Type B pancreatic cell (in vitro differentiated cells): Measurements from ENCODE around the gene FRG2B. TPM values are rescaled to one million over a fixed set of nuclear protein-coding genes. Genes with fewer than 3 reads are reported as not detected.

Experiments used
- DNase-seq: peaks from one replicate; pipeline ENCODE4 v3.0.0; 2021; ENCODE audit warnings: mixed read lengths; ENCODE audit not compliant: unreplicated experiment; ENCODE audit errors: extremely low spot score
- H3K27ac Mint-ChIP-seq: 2 replicates; pipeline ENCODE4 v1.8.0; 2021; ENCODE audit warnings: mild to moderate bottlenecking, mixed read lengths
- H3K27me3 Mint-ChIP-seq: 2 replicates; pipeline ENCODE4 v1.8.0; 2021; ENCODE audit warnings: mixed read lengths
- H3K36me3 Mint-ChIP-seq: 2 replicates; pipeline ENCODE4 v1.8.0; 2021; ENCODE audit warnings: mixed read lengths
- H3K4me1 Mint-ChIP-seq: one replicate; pipeline ENCODE4 v1.8.0; 2021; ENCODE audit warnings: mixed read lengths; ENCODE audit not compliant: unreplicated experiment
- H3K4me3 Mint-ChIP-seq: 2 replicates; pipeline ENCODE4 v1.8.0; 2021; ENCODE audit warnings: mild to moderate bottlenecking, mixed read lengths
- H3K9me3 Mint-ChIP-seq: 2 replicates; pipeline ENCODE4 v1.8.0; 2021; ENCODE audit warnings: mixed read lengths
- total RNA-seq: library from RNA; stranded (reverse); gene quantifications from 2 replicates; pipeline ENCODE4 v1.2.1, GENCODE V29; 2021; ENCODE audit warnings: low replicate concordance
- TF ChIP-seq, protein P1 (sequence below): fragments of 200-600 bp; sonication (generic); conservative IDR thresholded peaks from 2 replicates; pipeline ENCODE4 v1.5.0; 2021; ENCODE audit warnings: antibody characterized with exemption, mild to moderate bottlenecking

FRG2B gene
- total RNA-seq, 1 donor from 2014 or later, result not detected

- Mint-ChIP-seq H3K4me1 (no peaks in the 10 kb centered on the region), H3K27ac (no peak overlapping the region), H3K27me3 (no peaks in the 10 kb centered on the region), H3K36me3 (no peaks in the 10 kb centered on the region), H3K9me3 (peaks cover 13% of the 10 kb centered on the region), H3K4me3 (no peak overlapping the region)
- TF ChIP-seq, protein P1, sequence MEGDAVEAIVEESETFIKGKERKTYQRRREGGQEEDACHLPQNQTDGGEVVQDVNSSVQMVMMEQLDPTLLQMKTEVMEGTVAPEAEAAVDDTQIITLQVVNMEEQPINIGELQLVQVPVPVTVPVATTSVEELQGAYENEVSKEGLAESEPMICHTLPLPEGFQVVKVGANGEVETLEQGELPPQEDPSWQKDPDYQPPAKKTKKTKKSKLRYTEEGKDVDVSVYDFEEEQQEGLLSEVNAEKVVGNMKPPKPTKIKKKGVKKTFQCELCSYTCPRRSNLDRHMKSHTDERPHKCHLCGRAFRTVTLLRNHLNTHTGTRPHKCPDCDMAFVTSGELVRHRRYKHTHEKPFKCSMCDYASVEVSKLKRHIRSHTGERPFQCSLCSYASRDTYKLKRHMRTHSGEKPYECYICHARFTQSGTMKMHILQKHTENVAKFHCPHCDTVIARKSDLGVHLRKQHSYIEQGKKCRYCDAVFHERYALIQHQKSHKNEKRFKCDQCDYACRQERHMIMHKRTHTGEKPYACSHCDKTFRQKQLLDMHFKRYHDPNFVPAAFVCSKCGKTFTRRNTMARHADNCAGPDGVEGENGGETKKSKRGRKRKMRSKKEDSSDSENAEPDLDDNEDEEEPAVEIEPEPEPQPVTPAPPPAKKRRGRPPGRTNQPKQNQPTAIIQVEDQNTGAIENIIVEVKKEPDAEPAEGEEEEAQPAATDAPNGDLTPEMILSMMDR, result no peak
- DNase-seq, result no peak
Observed at GRCh38 chr10:133618851-133619250, 7.7 kb downstream of the FRG2B start.

DNA sequence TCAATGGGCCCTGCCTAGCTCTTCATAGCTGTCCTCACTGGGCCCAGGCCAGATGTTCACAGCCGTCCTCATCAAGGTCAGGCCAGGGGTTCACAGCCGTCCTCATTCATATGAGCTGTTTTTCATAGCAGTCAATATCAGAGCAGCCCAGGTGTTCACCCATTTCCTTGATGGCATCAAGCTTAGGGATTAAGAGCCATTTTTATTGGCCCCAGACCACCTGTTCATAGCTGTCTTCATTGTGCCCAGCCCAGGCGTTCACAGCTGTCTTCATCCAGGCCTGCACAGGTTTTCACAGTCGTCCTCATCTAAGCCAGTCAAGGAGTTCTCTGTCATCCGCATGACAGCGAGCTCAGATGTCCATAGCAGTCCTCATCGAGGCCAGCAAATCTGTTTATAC lies 9.4 kb downstream of the FRG2B start:
- TF ChIP-seq, protein P1, result no peak
- Mint-ChIP-seq H3K36me3 (no peaks in the 10 kb centered on the region), H3K27ac (no peak overlapping the region), H3K4me3 (no peak overlapping the region), H3K9me3 (peaks cover 21% of the 10 kb centered on the region), H3K4me1 (no peaks in the 10 kb centered on the region), H3K27me3 (no peaks in the 10 kb centered on the region)
- DNase-seq, result no peak

- Mint-ChIP-seq H3K27me3 (no peaks in the 10 kb centered on the region), H3K4me1 (no peaks in the 10 kb centered on the region), H3K9me3 (peaks cover 21% of the 10 kb centered on the region), H3K27ac (no peak overlapping the region), H3K36me3 (no peaks in the 10 kb centered on the region), H3K4me3 (no peak overlapping the region)
- no peak for DNase-seq
- TF ChIP-seq, protein P1, result no peak
Observed at GRCh38 chr10:133616371-133617130, 10.0 kb downstream of the FRG2B start.

DNA sequence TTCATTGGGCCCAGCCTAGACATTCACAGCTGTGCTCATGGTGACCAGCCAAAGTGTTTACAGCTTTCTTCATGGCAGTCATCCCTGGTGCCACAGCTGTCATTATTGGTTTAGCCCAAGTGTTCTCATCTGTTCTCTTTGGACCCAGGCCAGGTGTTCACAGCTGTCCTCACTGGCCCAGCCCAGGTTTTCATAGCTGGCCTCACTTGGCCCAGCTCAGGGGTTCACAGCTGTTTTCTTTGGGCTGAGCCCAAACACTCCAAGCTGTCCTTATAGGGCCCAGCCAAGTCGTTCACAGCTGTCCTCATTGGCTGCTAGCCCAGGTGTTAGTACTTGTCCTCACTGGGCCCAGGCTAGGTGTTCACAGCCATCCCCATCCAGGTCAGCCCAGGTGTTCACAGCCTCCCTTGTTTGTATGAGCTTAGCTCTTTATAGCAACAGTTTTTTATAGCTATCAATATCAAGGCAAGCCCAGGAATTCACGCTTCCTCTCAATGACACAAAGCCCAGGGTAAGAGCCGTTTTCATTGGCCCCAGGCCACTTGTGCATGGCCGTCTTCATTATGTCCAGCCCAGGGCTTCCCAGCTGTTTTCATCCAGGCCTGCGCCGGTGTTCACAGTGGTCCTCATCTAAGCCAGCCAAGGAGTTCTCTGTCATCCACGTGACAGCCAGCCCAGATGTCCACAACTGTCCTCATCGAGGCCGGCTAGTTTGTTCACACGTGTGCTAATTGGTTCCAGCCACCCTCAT lies 11.6 kb downstream of the FRG2B start:
- TF ChIP-seq, protein P1, result no peak
- no peak for DNase-seq
- H3K27me3 Mint-ChIP-seq, result no peaks in the 10 kb centered on the region
- H3K27ac Mint-ChIP-seq, result no peak overlapping the region
- no peaks in the 10 kb centered on the region for H3K4me1 Mint-ChIP-seq
- H3K36me3 Mint-ChIP-seq, result no peaks in the 10 kb centered on the region
- no peak overlapping the region for H3K4me3 Mint-ChIP-seq
- H3K9me3 Mint-ChIP-seq, result peaks cover 20% of the 10 kb centered on the region

GRCh38 chr10:133613699-133614098 lies 12.9 kb downstream of the FRG2B start:
- Mint-ChIP-seq H3K4me1 (no peaks in the 10 kb centered on the region), H3K9me3 (peaks cover 14% of the 10 kb centered on the region), H3K27me3 (no peaks in the 10 kb centered on the region), H3K36me3 (no peaks in the 10 kb centered on the region), H3K4me3 (no peak overlapping the region), H3K27ac (no peak overlapping the region)
- no peak for DNase-seq
- TF ChIP-seq, protein P1, result no peak
